ENCODE results near the gene ECT2L.

Gene ECT2L

DNA sequence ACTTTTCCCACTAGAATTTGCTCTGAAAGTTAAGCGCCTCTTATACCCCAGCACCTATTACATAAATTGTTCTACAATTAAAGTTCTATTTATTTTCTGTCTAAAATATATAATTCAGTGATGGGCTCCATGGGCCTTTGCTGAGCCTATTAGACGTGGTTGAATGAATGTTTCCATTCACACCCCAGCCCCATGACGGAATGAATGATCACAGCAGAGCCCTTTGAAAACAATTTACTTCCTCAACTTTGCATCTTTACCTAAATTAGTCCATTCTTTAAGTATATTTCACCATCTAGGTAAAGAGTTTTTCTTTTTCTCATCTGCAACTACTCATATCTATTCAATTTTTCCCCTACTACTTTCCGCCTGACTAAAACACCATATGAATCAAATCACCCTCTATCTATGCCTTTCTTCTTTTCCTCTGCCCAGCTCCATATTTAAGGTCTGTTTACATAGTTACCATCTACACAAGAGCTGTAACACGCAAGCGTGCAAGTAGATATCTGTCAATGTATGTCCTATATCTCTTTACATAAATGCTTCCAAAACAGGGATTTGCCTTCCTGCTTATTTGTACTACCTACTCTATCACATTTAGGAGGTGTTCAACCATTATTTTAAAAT is 69.7 kb downstream of the ECT2L start:
- Histone ChIP-seq H3K27me3 (ENCODE audit: low read length) (no peaks in the 10 kb centered on the region), H3K4me2 (ENCODE audit: low read depth, low read length, poor library complexity, severe bottlenecking) (no peak overlapping the region), H3K79me2 (ENCODE audit: insufficient read depth, low read length) (no peaks in the 10 kb centered on the region), H2AFZ (ENCODE audit: low read depth, low read length, severe bottlenecking) (no peak overlapping the region), H3K27ac (ENCODE audit: low read depth, low read length) (no peak overlapping the region), H4K20me1 (ENCODE audit: low read depth, low read length) (no peaks in the 10 kb centered on the region), H3K9me2 (replicated peaks; ENCODE audit: insufficient read depth, low read length) (no peaks in the 10 kb centered on the region), H3K9ac (ENCODE audit: low read length) (no peak overlapping the region), H3K9me3 (ENCODE audit: insufficient read depth, low read length) (no peaks in the 10 kb centered on the region), H3F3A (ENCODE audit: insufficient read depth) (no peaks in the 10 kb centered on the region), H3K4me3 (ENCODE audit: insufficient read depth, low read length, poor library complexity, severe bottlenecking) (no peak overlapping the region), H3K36me3 (ENCODE audit: low read length) (no peaks in the 10 kb centered on the region)
- TF ChIP-seq, protein P1, sequence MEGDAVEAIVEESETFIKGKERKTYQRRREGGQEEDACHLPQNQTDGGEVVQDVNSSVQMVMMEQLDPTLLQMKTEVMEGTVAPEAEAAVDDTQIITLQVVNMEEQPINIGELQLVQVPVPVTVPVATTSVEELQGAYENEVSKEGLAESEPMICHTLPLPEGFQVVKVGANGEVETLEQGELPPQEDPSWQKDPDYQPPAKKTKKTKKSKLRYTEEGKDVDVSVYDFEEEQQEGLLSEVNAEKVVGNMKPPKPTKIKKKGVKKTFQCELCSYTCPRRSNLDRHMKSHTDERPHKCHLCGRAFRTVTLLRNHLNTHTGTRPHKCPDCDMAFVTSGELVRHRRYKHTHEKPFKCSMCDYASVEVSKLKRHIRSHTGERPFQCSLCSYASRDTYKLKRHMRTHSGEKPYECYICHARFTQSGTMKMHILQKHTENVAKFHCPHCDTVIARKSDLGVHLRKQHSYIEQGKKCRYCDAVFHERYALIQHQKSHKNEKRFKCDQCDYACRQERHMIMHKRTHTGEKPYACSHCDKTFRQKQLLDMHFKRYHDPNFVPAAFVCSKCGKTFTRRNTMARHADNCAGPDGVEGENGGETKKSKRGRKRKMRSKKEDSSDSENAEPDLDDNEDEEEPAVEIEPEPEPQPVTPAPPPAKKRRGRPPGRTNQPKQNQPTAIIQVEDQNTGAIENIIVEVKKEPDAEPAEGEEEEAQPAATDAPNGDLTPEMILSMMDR (IDR thresholded peaks at IDR 0.05; ENCODE audit: insufficient read depth, low read length, poor library complexity, severe bottlenecking) = no peak
- TF ChIP-seq EZH2phosphoT487 (conservative IDR thresholded peaks at IDR 0.05; ENCODE audit: low read length) = no peak

DNA sequence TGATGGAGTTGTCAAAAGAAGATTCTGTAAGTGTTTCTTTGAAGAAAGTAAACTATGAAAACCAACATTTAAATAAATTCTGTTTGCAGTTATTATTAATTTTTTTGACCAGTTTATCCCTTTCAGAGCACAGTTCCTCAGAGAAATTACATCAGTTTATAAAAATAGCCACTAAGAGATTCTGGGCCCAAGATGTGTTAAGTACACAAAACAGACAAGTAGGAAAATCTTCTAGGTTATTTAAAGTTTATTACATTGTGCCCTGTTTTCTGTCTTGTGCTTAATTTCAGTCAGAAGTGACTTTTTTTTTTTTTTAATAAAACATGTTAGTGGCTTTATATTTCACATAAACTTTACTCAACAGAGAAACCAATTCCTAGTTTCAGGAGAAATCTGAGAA is 72.3 kb downstream of the ECT2L start:
- H2AFZ ChIP-seq (ENCODE audit: low read depth, low read length, severe bottlenecking) = no peak overlapping the region
- no peaks in the 10 kb centered on the region for H3F3A ChIP-seq (ENCODE audit: insufficient read depth)
- no peak for TF ChIP-seq EZH2phosphoT487 (conservative IDR thresholded peaks at IDR 0.05; ENCODE audit: low read length)
- TF ChIP-seq, protein P1 (IDR thresholded peaks at IDR 0.05; ENCODE audit: insufficient read depth, low read length, poor library complexity, severe bottlenecking) = no peak

DNA sequence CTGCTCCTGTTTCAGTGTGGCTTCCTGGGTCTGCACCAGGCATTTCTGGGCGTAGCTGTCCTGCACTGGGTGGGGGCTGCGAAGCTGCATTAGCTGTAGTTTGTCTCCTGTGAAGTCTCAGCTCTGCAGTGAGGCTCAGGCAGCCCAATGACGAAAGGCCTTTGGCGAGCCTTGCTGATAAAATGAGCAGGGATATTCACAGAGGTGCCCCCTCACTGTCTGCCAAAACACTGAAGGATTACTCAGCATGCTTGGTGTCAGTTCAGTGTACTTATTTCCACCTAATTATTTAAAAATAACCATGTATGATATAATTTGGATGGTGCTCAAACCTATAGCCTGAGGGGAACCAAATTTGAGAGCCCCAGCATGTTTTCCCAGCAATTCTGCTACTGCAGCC is 73.5 kb downstream of the ECT2L start:
- Histone ChIP-seq H3K4me3 (ENCODE audit: insufficient read depth, low read length, poor library complexity, severe bottlenecking) (no peak overlapping the region), H3K9me3 (ENCODE audit: insufficient read depth, low read length) (no peaks in the 10 kb centered on the region), H3K9me2 (replicated peaks; ENCODE audit: insufficient read depth, low read length) (no peaks in the 10 kb centered on the region), H3K79me2 (ENCODE audit: insufficient read depth, low read length) (no peaks in the 10 kb centered on the region), H3K27me3 (ENCODE audit: low read length) (no peaks in the 10 kb centered on the region), H3K4me2 (ENCODE audit: low read depth, low read length, poor library complexity, severe bottlenecking) (no peak overlapping the region), H4K20me1 (ENCODE audit: low read depth, low read length) (no peaks in the 10 kb centered on the region), H3K9ac (ENCODE audit: low read length) (no peak overlapping the region), H3F3A (ENCODE audit: insufficient read depth) (no peaks in the 10 kb centered on the region), H3K36me3 (ENCODE audit: low read length) (no peaks in the 10 kb centered on the region), H2AFZ (ENCODE audit: low read depth, low read length, severe bottlenecking) (no peak overlapping the region), H3K27ac (ENCODE audit: low read depth, low read length) (no peak overlapping the region)
- TF ChIP-seq, protein P1 (IDR thresholded peaks at IDR 0.05; ENCODE audit: insufficient read depth, low read length, poor library complexity, severe bottlenecking) = no peak
- TF ChIP-seq EZH2phosphoT487 (conservative IDR thresholded peaks at IDR 0.05; ENCODE audit: low read length) = no peak

More for the DNA sequence above, 72.3 kb downstream of the ECT2L start:
- Histone ChIP-seq H3K9me3 (ENCODE audit: insufficient read depth, low read length) (no peaks in the 10 kb centered on the region), H3K4me2 (ENCODE audit: low read depth, low read length, poor library complexity, severe bottlenecking) (no peak overlapping the region), H3K9me2 (replicated peaks; ENCODE audit: insufficient read depth, low read length) (no peaks in the 10 kb centered on the region), H3K9ac (ENCODE audit: low read length) (no peak overlapping the region), H3K4me3 (ENCODE audit: insufficient read depth, low read length, poor library complexity, severe bottlenecking) (no peak overlapping the region), H3K36me3 (ENCODE audit: low read length) (no peaks in the 10 kb centered on the region), H3K27ac (ENCODE audit: low read depth, low read length) (no peak overlapping the region), H3K27me3 (ENCODE audit: low read length) (no peaks in the 10 kb centered on the region), H3K79me2 (ENCODE audit: insufficient read depth, low read length) (no peaks in the 10 kb centered on the region), H4K20me1 (ENCODE audit: low read depth, low read length) (no peaks in the 10 kb centered on the region)
